Subcutaneous adipose tissue (tissue), 4 donors: ENCODE results near the gene HHIP. TPM values are rescaled to one million over a fixed set of nuclear protein-coding genes. Genes with fewer than 3 reads are reported as not detected.

Experiments
- total RNA-seq, 4 donors: library from RNA; depleted of rRNA; stranded (reverse); fragments of >200 nt; gene quantifications; one replicate each; pipeline ENCODE4 v1.1.0, GENCODE V29; 2016
- TF ChIP-seq, protein P1 (sequence below): fragments of 450-650 bp; IDR thresholded peaks from one replicate; pipeline ENCODE4 v1.5.1; 2016; ENCODE audit warnings: low read depth, mild to moderate bottlenecking, control low read depth, antibody characterized with exemption, moderate library complexity

HHIP gene
- total RNA-seq, 4 donors from 2014 or later, result 0.38 to 1.9 (median 1.0) TPM

- TF ChIP-seq, protein P1, sequence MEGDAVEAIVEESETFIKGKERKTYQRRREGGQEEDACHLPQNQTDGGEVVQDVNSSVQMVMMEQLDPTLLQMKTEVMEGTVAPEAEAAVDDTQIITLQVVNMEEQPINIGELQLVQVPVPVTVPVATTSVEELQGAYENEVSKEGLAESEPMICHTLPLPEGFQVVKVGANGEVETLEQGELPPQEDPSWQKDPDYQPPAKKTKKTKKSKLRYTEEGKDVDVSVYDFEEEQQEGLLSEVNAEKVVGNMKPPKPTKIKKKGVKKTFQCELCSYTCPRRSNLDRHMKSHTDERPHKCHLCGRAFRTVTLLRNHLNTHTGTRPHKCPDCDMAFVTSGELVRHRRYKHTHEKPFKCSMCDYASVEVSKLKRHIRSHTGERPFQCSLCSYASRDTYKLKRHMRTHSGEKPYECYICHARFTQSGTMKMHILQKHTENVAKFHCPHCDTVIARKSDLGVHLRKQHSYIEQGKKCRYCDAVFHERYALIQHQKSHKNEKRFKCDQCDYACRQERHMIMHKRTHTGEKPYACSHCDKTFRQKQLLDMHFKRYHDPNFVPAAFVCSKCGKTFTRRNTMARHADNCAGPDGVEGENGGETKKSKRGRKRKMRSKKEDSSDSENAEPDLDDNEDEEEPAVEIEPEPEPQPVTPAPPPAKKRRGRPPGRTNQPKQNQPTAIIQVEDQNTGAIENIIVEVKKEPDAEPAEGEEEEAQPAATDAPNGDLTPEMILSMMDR, result no peak
These were observed 88.6 kb downstream of the HHIP start for GRCh38 chr4:144734522-144734921.

GRCh38 chr4:144738649-144739048 lies 92.7 kb downstream of the HHIP start:
- TF ChIP-seq, protein P1, result no peak

GRCh38 chr4:144739511-144740033 lies 93.6 kb downstream of the HHIP start:
- TF ChIP-seq, protein P1, result no peak

DNA sequence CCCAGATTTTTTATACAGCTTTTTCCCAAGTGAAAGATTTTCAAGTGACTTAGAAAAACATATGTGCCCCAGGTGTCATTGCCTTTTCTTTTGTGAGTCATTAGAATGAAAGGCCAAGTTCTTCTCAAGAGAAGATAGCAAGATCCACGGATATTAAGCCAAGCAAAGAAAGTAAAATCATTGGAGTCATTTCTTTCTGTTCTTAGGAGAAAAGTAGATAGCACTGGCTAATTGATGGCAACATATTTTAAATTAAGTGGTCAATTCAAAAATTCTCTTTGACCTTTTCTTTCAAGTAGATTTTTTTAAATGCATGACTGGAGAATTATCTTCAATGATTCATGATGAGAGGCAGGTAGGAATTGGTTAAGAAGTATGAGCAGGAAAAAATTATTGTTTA lies 94.4 kb downstream of the HHIP start:
- TF ChIP-seq, protein P1, result no peak

DNA sequence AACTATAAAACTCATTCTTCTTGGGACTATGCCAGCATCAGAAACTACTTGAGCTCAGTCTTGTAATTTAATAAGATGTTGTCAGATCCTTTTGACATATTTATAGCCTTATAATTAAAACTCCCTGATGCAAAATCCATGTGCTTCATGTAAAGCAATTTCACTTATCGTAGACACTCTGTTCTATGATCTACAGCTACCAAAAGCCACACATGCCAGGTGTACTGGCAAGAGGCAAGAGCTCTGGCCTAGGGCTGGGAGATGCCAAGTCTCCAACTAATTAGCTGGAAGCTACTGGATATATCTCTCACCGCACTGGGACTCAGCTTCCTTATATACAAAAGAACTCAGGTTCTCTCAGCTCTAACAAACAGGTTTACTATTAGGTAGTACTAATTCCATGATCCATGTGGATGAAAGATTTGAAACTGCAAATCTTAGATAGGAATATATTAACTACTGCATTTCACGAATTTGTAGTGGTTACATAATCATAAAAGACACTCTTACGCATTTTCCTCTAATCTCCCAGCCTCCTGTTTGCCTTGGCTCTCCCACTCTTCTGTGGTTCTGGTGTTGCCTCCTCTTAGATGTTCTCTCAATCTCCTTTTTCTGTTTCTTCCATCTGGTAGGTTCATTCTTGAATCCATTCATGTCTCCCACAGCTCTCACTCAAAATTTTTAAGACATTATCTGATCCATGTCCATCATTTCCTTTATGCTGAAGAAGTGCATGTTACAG lies 103.0 kb downstream of the HHIP start:
- TF ChIP-seq, protein P1, result no peak

DNA sequence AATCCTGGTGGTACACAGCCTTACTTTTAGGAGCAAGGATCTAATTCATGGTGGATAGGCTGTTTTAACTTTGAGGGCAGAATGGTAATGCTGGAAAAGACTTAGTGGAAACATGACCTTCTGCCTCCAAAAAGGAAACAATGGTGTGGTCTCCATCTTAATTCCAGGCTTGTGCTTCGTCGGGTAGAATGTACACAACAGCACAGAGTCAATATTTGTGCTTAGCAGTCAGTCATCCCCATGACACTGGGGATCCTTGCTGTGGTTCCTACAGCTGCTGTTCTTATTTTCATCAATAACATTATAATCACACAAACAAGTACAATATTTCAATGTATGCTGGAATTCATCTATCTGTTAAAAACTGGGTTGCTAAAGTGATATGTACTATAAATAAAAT lies 104.4 kb downstream of the HHIP start:
- TF ChIP-seq, protein P1, result no peak

DNA sequence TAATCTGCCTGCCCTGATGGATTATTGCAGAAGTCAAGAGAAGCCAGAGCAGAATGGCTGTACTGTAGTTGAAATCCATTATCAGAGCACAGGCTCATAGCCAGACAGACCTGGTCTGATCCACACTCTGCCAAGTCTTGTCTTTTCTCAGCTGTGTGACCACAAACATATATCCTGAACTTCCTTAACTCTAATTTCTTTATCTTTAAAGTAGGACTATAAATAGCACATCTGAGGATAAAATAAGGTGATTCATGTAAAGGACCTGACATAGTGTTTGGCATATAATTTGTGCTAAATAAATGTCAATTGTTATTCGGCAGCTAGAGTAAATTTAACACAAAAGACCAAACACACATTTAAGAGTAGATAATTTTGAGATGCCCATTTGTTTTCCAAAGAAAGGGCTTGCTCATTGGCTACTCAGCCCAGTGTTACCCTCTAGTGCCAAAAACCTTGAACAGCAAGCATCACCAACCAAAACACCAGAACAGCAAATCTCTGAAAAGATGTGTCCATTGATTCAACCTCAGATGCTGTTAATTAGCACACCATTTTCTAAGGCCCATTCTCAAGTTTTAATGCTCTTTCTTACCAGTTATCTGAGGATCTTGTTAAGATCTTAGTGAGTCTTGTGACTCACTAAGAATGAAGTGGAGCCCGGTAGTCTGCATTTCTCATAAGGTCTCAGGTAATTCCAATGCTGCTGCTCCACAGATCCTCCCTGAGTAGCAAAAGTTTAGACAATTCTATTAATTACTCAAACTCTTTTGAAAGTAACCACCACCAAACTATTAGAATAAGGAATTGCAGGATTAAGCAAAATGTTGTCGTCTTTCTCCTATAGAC lies 108.8 kb downstream of the HHIP start:
- TF ChIP-seq, protein P1, result no peak
